ENCODE measurements around the gene KCNAB2. TPM values are rescaled to one million over a fixed set of nuclear protein-coding genes. Genes with fewer than 3 reads are reported as not detected.

The KCNAB2 gene
- total RNA-seq, 1 donor = 4.0 TPM

- no peak overlapping the region for H3K4me3 ChIP-seq (ENCODE audit: low read depth, low read length)
- TF ChIP-seq CTCF (IDR thresholded peaks at IDR 0.05; ENCODE audit: insufficient read depth, low read length) = no peak
- no peak for DNase-seq (ENCODE audit: low read depth)
These were observed 19.6 kb downstream of the KCNAB2 start for GRCh38 chr1:6065093-6065858.

- TF ChIP-seq CTCF (IDR thresholded peaks at IDR 0.05; ENCODE audit: insufficient read depth, low read length) = no peak
- DNase-seq (ENCODE audit: low read depth) = no peak
- H3K4me3 ChIP-seq (ENCODE audit: low read depth, low read length) = no peak overlapping the region
These were observed 21.0 kb downstream of the KCNAB2 start for GRCh38 chr1:6066680-6067079.

- H3K4me3 ChIP-seq (ENCODE audit: low read depth, low read length) = no peak overlapping the region
- DNase-seq (ENCODE audit: low read depth) = no peak
- TF ChIP-seq CTCF (IDR thresholded peaks at IDR 0.05; ENCODE audit: insufficient read depth, low read length) = no peak
These were observed 22.4 kb downstream of the KCNAB2 start for GRCh38 chr1:6068073-6068472.

GRCh38 chr1:6068932-6069331 is 23.2 kb downstream of the KCNAB2 start:
- no peak for TF ChIP-seq CTCF (IDR thresholded peaks at IDR 0.05; ENCODE audit: insufficient read depth, low read length)
- no peak for DNase-seq (ENCODE audit: low read depth)
- no peak overlapping the region for H3K4me3 ChIP-seq (ENCODE audit: low read depth, low read length)

GRCh38 chr1:6069573-6069972 is 23.9 kb downstream of the KCNAB2 start:
- no peak overlapping the region for H3K4me3 ChIP-seq (ENCODE audit: low read depth, low read length)
- TF ChIP-seq CTCF (IDR thresholded peaks at IDR 0.05; ENCODE audit: insufficient read depth, low read length) = no peak
- DNase-seq (ENCODE audit: low read depth) = no peak

GRCh38 chr1:6070450-6070974 is 24.8 kb downstream of the KCNAB2 start:
- no peak for DNase-seq (ENCODE audit: low read depth)
- no peak for TF ChIP-seq CTCF (IDR thresholded peaks at IDR 0.05; ENCODE audit: insufficient read depth, low read length)
- H3K4me3 ChIP-seq (ENCODE audit: low read depth, low read length) = no peak overlapping the region

Data from fibroblast of the aortic adventitia (primary cell).